ENCODE measurements around the gene CCDC106.

GRCh38 chr19:55609326-55609725 lies 38.7 kb upstream of the CCDC106 start:
- TF ChIP-seq CTCF (IDR thresholded peaks at IDR 0.05), result no peak
- no peak for TF ChIP-seq POLR2A (IDR thresholded peaks at IDR 0.05)
